ENCODE measurements around the gene ZNF684.
"Not testable (repeated sequence)": the region's sequence is repeated elsewhere in the genome, so short reads cannot be mapped to it uniquely, and the experiment has no call there.

The ZNF684 gene

GRCh38 chr1:40574805-40575204, 43.4 kb downstream of the ZNF684 start:
- DNase-seq (ENCODE audit: low read depth in 2 of 2): not testable (repeated sequence)

- DNase-seq (ENCODE audit: low read depth in 2 of 2): no peak
These were observed 43.9 kb downstream of the ZNF684 start for GRCh38 chr1:40575336-40575735.

- peak; percentile 16 to 32 for DNase-seq (ENCODE audit: low read depth in 2 of 2)
These were observed 50.7 kb downstream of the ZNF684 start for GRCh38 chr1:40582116-40582515.

GRCh38 chr1:40583980-40584379, 52.5 kb downstream of the ZNF684 start:
- DNase-seq (ENCODE audit: low read depth in 2 of 2): no peak

GRCh38 chr1:40588586-40588985, 57.1 kb downstream of the ZNF684 start:
- no peak for DNase-seq (ENCODE audit: low read depth in 2 of 2)

GRCh38 chr1:40592107-40592803, 60.8 kb downstream of the ZNF684 start:
- no peak for DNase-seq (ENCODE audit: low read depth in 2 of 2)

GRCh38 chr1:40593449-40594186, 62.2 kb downstream of the ZNF684 start:
- no peak for DNase-seq (ENCODE audit: low read depth in 2 of 2)

- DNase-seq (ENCODE audit: low read depth in 2 of 2): no peak
These were observed 62.7 kb downstream of the ZNF684 start for GRCh38 chr1:40594187-40594531.

GRCh38 chr1:40595623-40596022, 64.2 kb downstream of the ZNF684 start:
- no peak for DNase-seq (ENCODE audit: low read depth in 2 of 2)
